ENCODE measurements around the gene CLEC4E. TPM values are rescaled to one million over a fixed set of nuclear protein-coding genes. Genes with fewer than 3 reads are reported as not detected.

CLEC4E gene
- total and polyA plus RNA-seq, 12 donors, result 0.25 to 5.5 (median 1.0) TPM; not detected in 2

DNA sequence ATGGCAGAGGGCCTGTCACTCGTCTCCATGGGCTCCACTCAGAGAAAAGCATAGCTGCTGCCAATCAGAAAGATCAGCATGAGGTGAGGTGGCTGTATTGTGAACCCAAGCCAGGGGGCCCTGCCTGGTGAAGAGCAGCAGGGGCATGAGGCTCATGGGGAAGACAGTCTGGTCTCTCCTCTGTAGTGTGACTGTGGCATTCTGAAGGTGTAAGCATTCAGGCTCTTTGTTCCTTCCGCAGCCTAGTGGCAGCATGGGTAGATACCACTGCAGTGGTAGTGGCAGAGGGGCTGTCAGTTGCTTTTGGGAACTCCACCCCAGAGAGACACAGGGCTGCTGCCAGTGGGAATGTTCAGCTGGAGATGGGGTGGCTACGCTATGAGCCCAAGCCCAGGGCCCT, 32.5 kb downstream of the CLEC4E start:
- ATAC-seq (no peak), DNase-seq (no peak)
- Histone ChIP-seq H3K27me3 (peaks cover 0 to 21% (median 5%) of the 10 kb centered on the region in 7 donors), H3K4me1 (peaks cover 0 to 4% (median 0%) of the 10 kb centered on the region in 9 donors), H3K9me3 (no peaks in the 10 kb centered on the region), H3K27ac (no peak overlapping the region), H3K4me3 (no peak overlapping the region), H3K36me3 (no peaks in the 10 kb centered on the region)
- WGBS, 2 donors, result 69 to 73% methylated on average over 3 of the region's 3 CpGs
- TF ChIP-seq, protein P1, sequence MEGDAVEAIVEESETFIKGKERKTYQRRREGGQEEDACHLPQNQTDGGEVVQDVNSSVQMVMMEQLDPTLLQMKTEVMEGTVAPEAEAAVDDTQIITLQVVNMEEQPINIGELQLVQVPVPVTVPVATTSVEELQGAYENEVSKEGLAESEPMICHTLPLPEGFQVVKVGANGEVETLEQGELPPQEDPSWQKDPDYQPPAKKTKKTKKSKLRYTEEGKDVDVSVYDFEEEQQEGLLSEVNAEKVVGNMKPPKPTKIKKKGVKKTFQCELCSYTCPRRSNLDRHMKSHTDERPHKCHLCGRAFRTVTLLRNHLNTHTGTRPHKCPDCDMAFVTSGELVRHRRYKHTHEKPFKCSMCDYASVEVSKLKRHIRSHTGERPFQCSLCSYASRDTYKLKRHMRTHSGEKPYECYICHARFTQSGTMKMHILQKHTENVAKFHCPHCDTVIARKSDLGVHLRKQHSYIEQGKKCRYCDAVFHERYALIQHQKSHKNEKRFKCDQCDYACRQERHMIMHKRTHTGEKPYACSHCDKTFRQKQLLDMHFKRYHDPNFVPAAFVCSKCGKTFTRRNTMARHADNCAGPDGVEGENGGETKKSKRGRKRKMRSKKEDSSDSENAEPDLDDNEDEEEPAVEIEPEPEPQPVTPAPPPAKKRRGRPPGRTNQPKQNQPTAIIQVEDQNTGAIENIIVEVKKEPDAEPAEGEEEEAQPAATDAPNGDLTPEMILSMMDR (IDR thresholded peaks at IDR 0.05), result no peak
- intact Hi-C loops (cut with DNase I), result no loop called here

DNA sequence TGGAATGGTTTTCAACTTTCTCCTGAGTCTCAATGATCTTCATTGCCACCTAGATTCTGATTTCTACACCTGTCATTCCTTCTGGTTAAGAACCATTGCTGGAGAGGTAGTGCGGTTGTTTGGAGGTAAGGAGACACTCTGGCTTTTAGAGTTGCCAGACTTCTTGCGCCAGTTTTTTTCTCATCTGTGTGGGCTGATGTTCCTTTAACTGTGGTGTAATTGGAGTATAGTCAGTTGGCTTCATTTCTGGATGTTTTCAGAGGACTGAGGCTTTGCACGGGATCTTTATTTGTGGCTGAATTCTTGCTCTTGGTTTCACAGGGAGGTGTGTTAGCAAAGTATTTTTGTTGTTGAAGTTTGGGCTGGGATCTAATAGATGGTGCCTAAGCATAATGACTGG, 33.1 kb downstream of the CLEC4E start:
- DNase-seq, result no peak
- no peak for ATAC-seq
- Histone ChIP-seq H3K9me3 (no peaks in the 10 kb centered on the region), H3K4me1 (no peaks in the 10 kb centered on the region), H3K27me3 (peaks cover 0 to 21% (median 4%) of the 10 kb centered on the region in 7 donors), H3K36me3 (no peaks in the 10 kb centered on the region), H3K4me3 (no peak overlapping the region), H3K27ac (no peak overlapping the region)
- TF ChIP-seq, protein P1 (IDR thresholded peaks at IDR 0.05), result no peak
- WGBS, 2 donors, result 83 to 84% methylated on average over 3 of the region's 3 CpGs
- intact Hi-C loops (cut with DNase I), result no loop called here

DNA sequence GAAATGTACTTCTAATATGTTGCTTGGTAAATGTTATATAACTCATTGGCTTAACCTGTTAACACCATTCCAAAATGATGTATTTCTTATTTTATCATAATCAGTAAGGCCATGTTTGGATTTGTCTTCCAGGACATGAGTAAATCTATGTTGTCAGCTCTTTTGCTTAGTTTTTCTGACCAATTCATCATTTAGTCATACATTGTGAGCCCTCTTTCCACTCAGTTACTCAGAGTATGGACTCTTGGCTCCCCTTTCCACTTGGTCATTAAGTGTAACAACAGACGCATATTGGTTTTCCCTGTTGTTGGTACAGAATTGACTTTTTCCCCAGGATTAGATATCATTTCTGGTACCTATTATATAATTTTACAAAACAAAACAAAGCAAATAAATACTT, 36.4 kb downstream of the CLEC4E start:
- no peak for DNase-seq
- Histone ChIP-seq H3K4me1 (no peaks in the 10 kb centered on the region), H3K9me3 (no peaks in the 10 kb centered on the region), H3K27ac (no peak overlapping the region), H3K27me3 (peaks cover 0 to 23% (median 4%) of the 10 kb centered on the region in 7 donors), H3K36me3 (no peaks in the 10 kb centered on the region), H3K4me3 (no peak overlapping the region)
- intact Hi-C loops (cut with DNase I), result no loop called here
- no peak for ATAC-seq
- TF ChIP-seq, protein P1 (IDR thresholded peaks at IDR 0.05), result no peak
- 94 to 97% methylated on average over 1 of the region's 1 CpG for WGBS, 2 donors

GRCh38 chr12:8501720-8502119, 39.0 kb downstream of the CLEC4E start:
- TF ChIP-seq, protein P1 (IDR thresholded peaks at IDR 0.05), result no peak
- H3K9me3 ChIP-seq, result no peaks in the 10 kb centered on the region
- intact Hi-C loops (cut with DNase I), result no loop called here
- peaks cover 0 to 26% (median 10%) of the 10 kb centered on the region in 7 donors for H3K27me3 ChIP-seq
- WGBS, 2 donors, result 67 to 73% methylated on average over 3 of the region's 3 CpGs
- no peaks in the 10 kb centered on the region for H3K4me1 ChIP-seq
- DNase-seq, result no peak
- ATAC-seq, result no peak
- no peaks in the 10 kb centered on the region for H3K36me3 ChIP-seq
- no peak overlapping the region for H3K4me3 ChIP-seq
- H3K27ac ChIP-seq, result no peak overlapping the region
